HEK293 (cell line): ENCODE results near the gene PRSS16.
A peak's percentile ranks its signal among the peaks of the same experiment; 100 is the strongest.

Source experiments
- CTCF ChIA-PET: fragments of 350-600 bp; formaldehyde crosslinking; extraction: SDS; loops from one replicate; lab custom pipeline; 2021; ENCODE audit warnings: antibody characterized with exemption; lab: Yijun Ruan, JAX
- POLR2A ChIA-PET: fragments of 300-600 bp; formaldehyde crosslinking; extraction: SDS; loops from one replicate; lab custom pipeline; 2020; ENCODE audit warnings: antibody characterized with exemption, inconsistent platforms; lab: Yijun Ruan, JAX
- H3K27ac ChIP-seq: fragments of 200-500 bp; sonication (Bioruptor generic); 2 replicates; pipeline ENCODE4 v1.5.1; 2014; ENCODE audit warnings: low read depth, low read length, control low read depth, inconsistent platforms; ENCODE audit errors: extremely low read depth
- H3K36me3 ChIP-seq, 2 experiments: fragments of 200-500 bp in 1 of 2; sonication (Bioruptor generic) in 1 of 2; 1 replicate in 1 of 2; 2 replicates in 1 of 2; pipeline ENCODE4 v1.5.1; 2014 to 2017; ENCODE audit warnings: inconsistent platforms in 2 of 2, low read length in 2 of 2; ENCODE audit not compliant: control insufficient read depth in 2 of 2, insufficient read depth in 1 of 2
- H3K4me1 ChIP-seq: fragments of 200-500 bp; sonication (Bioruptor generic); 2 replicates; pipeline ENCODE4 v1.5.1; 2014; ENCODE audit warnings: mild to moderate bottlenecking, low read length, inconsistent platforms; ENCODE audit not compliant: control insufficient read depth, insufficient read depth
- H3K4me3 ChIP-seq: 2 replicates; pipeline ENCODE4 v1.5.1; 2011; ENCODE audit warnings: low read depth, mild to moderate bottlenecking, control low read depth, low read length, moderate library complexity
- H3K9me3 ChIP-seq: fragments of 200-500 bp; sonication (Bioruptor generic); 2 replicates; pipeline ENCODE4 v1.5.1; 2014; ENCODE audit warnings: low read depth, low read length, inconsistent platforms; ENCODE audit not compliant: control insufficient read depth, insufficient read depth
- KLF9 ChIP-seq: fragments of 450-650 bp; formaldehyde crosslinking; IDR thresholded peaks from 2 replicates; pipeline ENCODE4 v1.5.1; 2016; ENCODE audit warnings: missing biosample characterization, missing genetic modification characterization, low read depth
- MEIS1 ChIP-seq: sonication (generic); formaldehyde crosslinking; IDR thresholded peaks from 2 replicates; pipeline ENCODE4 v1.8.1; 2022; ENCODE audit warnings: missing genetic modification reagents, mild to moderate bottlenecking, borderline replicate concordance
- PRDM1 ChIP-seq: fragments of 450-650 bp; formaldehyde crosslinking; IDR thresholded peaks from 2 replicates; pipeline ENCODE4; 2016; ENCODE audit warnings: missing biosample characterization, missing genetic modification characterization
- SCRT2 ChIP-seq: fragments of 450-650 bp; formaldehyde crosslinking; IDR thresholded peaks from 2 replicates; pipeline ENCODE4 v1.5.1; 2016; ENCODE audit warnings: missing biosample characterization, missing genetic modification characterization
- SETDB1 ChIP-seq: IDR thresholded peaks from one replicate; pipeline ENCODE4 v1.6.1; 2017; ENCODE audit warnings: mild to moderate bottlenecking, low read length, moderate library complexity, mixed read lengths; ENCODE audit not compliant: insufficient read length
- TCF7L2 ChIP-seq: IDR thresholded peaks from 2 replicates; pipeline ENCODE4 v1.6.1; 2011; ENCODE audit warnings: low read depth, mild to moderate bottlenecking, inconsistent platforms, low read length, moderate library complexity, borderline replicate concordance
- ZBTB11 ChIP-seq: fragments of 450-650 bp; formaldehyde crosslinking; conservative IDR thresholded peaks from 2 replicates; pipeline ENCODE4 v1.5.1; 2016; ENCODE audit warnings: low read depth, missing biosample characterization, missing genetic modification characterization
- ZBTB20 ChIP-seq: fragments of 450-650 bp; formaldehyde crosslinking; IDR thresholded peaks from 2 replicates; pipeline ENCODE4 v1.5.1; 2016; ENCODE audit warnings: missing biosample characterization, missing genetic modification characterization
- ZNF114 ChIP-seq: fragments of 450-650 bp; formaldehyde crosslinking; IDR thresholded peaks from 2 replicates; pipeline ENCODE4 v1.5.0; 2017; ENCODE audit warnings: missing biosample characterization, missing genetic modification characterization
- ZNF335 ChIP-seq: fragments of 450-650 bp; formaldehyde crosslinking; conservative IDR thresholded peaks from 2 replicates; pipeline ENCODE4 v1.5.1; 2016; ENCODE audit warnings: missing biosample characterization, missing genetic modification characterization
- ZNF366 ChIP-seq: fragments of 450-650 bp; formaldehyde crosslinking; conservative IDR thresholded peaks from 2 replicates; pipeline ENCODE4 v1.5.1; 2016; ENCODE audit warnings: missing biosample characterization, missing genetic modification characterization
- ZNF391 ChIP-seq: fragments of 450-650 bp; formaldehyde crosslinking; IDR thresholded peaks from 2 replicates; pipeline ENCODE4 v1.5.1; 2016; ENCODE audit warnings: low read depth, missing biosample characterization, missing genetic modification characterization, borderline replicate concordance
- ZNF394 ChIP-seq: fragments of 450-650 bp; formaldehyde crosslinking; IDR thresholded peaks from 2 replicates; pipeline ENCODE4 v1.5.1; 2016; ENCODE audit warnings: missing biosample characterization, missing genetic modification characterization, mild to moderate bottlenecking, moderate library complexity, borderline replicate concordance
- ZNF510 ChIP-seq: fragments of 450-650 bp; formaldehyde crosslinking; IDR thresholded peaks from 2 replicates; pipeline ENCODE4 v1.5.1; 2018; ENCODE audit warnings: mild to moderate bottlenecking, missing genetic modification characterization, missing biosample characterization; ENCODE audit not compliant: insufficient replicate concordance
- ZNF555 ChIP-seq: fragments of 450-650 bp; formaldehyde crosslinking; conservative IDR thresholded peaks from 2 replicates; pipeline ENCODE4 v1.5.1; 2017; ENCODE audit warnings: missing biosample characterization, mild to moderate bottlenecking, missing genetic modification characterization, inconsistent platforms
- TF ChIP-seq, protein P1 (sequence below): fragments of 450-650 bp; formaldehyde crosslinking; IDR thresholded peaks from 2 replicates; pipeline ENCODE4 v1.5.1; 2016; ENCODE audit warnings: missing biosample characterization, missing genetic modification characterization, borderline replicate concordance
- TF ChIP-seq, protein P2 (sequence below): fragments of 450-650 bp; formaldehyde crosslinking; IDR thresholded peaks from 2 replicates; pipeline ENCODE4 v1.5.0; 2017; ENCODE audit warnings: missing biosample characterization, missing genetic modification characterization, borderline replicate concordance

PRSS16 gene

GRCh38 chr6:27255866-27256265 is 8.4 kb downstream of the PRSS16 start:
- Histone ChIP-seq H3K9me3 (no peaks in the 10 kb centered on the region), H3K4me1 (no peaks in the 10 kb centered on the region), H3K27ac (no peak overlapping the region), H3K36me3 (no peaks in the 10 kb centered on the region)
- ChIA-PET CTCF (no interaction called here), POLR2A (no interaction called here)
- no peak for TF ChIP-seq ZNF114 (tag by site-specific recombination)
- TF ChIP-seq ZNF366, result 0 out of 2 replicates have a peak, but pooled peaks have one; percentile 7
- TF ChIP-seq SETDB1, result no peak
- no peak for TF ChIP-seq ZNF394
- peak; percentile 27; the same call in 1 of the 2 replicates for TF ChIP-seq PRDM1 (tag by site-specific recombination)
- TF ChIP-seq, all 188 proteins: peak for 2
- H3K4me3 ChIP-seq, result no peak overlapping the region

GRCh38 chr6:27260369-27260768 is 12.9 kb downstream of the PRSS16 start:
- no peak overlapping the region for H3K4me3 ChIP-seq
- POLR2A ChIA-PET, result no interaction called here
- H3K9me3 ChIP-seq, result no peaks in the 10 kb centered on the region
- no peaks in the 10 kb centered on the region for H3K4me1 ChIP-seq
- H3K27ac ChIP-seq, result no peak overlapping the region
- no peak for TF ChIP-seq KLF9
- no peak for TF ChIP-seq ZNF335 (tag by site-specific recombination)
- no peak for TF ChIP-seq ZBTB20 (tag by site-specific recombination)
- TF ChIP-seq ZBTB11, result no peak
- TF ChIP-seq SCRT2 (tag by site-specific recombination), result no peak
- no peak for TF ChIP-seq TCF7L2
- TF ChIP-seq ZNF555, result no peak
- no peak for TF ChIP-seq ZNF391 (tag by site-specific recombination)
- TF ChIP-seq MEIS1 (CRISPR knock-in tag), result no peak
- TF ChIP-seq, protein P1, sequence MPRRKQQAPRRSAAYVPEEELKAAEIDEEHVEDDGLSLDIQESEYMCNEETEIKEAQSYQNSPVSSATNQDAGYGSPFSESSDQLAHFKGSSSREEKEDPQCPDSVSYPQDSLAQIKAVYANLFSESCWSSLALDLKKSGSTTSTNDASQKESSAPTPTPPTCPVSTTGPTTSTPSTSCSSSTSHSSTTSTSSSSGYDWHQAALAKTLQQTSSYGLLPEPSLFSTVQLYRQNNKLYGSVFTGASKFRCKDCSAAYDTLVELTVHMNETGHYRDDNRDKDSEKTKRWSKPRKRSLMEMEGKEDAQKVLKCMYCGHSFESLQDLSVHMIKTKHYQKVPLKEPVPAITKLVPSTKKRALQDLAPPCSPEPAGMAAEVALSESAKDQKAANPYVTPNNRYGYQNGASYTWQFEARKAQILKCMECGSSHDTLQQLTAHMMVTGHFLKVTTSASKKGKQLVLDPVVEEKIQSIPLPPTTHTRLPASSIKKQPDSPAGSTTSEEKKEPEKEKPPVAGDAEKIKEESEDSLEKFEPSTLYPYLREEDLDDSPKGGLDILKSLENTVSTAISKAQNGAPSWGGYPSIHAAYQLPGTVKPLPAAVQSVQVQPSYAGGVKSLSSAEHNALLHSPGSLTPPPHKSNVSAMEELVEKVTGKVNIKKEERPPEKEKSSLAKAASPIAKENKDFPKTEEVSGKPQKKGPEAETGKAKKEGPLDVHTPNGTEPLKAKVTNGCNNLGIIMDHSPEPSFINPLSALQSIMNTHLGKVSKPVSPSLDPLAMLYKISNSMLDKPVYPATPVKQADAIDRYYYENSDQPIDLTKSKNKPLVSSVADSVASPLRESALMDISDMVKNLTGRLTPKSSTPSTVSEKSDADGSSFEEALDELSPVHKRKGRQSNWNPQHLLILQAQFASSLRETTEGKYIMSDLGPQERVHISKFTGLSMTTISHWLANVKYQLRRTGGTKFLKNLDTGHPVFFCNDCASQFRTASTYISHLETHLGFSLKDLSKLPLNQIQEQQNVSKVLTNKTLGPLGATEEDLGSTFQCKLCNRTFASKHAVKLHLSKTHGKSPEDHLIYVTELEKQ (tag by site-specific recombination), result no peak
- TF ChIP-seq, protein P2, sequence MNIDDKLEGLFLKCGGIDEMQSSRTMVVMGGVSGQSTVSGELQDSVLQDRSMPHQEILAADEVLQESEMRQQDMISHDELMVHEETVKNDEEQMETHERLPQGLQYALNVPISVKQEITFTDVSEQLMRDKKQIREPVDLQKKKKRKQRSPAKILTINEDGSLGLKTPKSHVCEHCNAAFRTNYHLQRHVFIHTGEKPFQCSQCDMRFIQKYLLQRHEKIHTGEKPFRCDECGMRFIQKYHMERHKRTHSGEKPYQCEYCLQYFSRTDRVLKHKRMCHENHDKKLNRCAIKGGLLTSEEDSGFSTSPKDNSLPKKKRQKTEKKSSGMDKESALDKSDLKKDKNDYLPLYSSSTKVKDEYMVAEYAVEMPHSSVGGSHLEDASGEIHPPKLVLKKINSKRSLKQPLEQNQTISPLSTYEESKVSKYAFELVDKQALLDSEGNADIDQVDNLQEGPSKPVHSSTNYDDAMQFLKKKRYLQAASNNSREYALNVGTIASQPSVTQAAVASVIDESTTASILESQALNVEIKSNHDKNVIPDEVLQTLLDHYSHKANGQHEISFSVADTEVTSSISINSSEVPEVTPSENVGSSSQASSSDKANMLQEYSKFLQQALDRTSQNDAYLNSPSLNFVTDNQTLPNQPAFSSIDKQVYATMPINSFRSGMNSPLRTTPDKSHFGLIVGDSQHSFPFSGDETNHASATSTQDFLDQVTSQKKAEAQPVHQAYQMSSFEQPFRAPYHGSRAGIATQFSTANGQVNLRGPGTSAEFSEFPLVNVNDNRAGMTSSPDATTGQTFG (tag by site-specific recombination), result no peak
- no peak for TF ChIP-seq ZNF510 (tag by site-specific recombination)
- CTCF ChIA-PET, result interaction anchor here (1.6 kb wide), 1 partner anchor 8 kb away, joined by 3 read pairs; no protein-coding TSS in a partner anchor
- no peaks in the 10 kb centered on the region for H3K36me3 ChIP-seq
